Subcutaneous adipose tissue (tissue), 4 donors: ENCODE measurements around the gene LAMA3. TPM values are rescaled to one million over a fixed set of nuclear protein-coding genes. Genes with fewer than 3 reads are reported as not detected.

Experiments
- total RNA-seq, 4 donors: library from RNA; depleted of rRNA; stranded (reverse); fragments of >200 nt; gene quantifications; one replicate each; pipeline ENCODE4 v1.1.0, GENCODE V29; 2016
- TF ChIP-seq, protein P1 (sequence below): fragments of 450-650 bp; IDR thresholded peaks from one replicate; pipeline ENCODE4 v1.5.1; 2016; ENCODE audit warnings: low read depth, mild to moderate bottlenecking, control low read depth, antibody characterized with exemption, moderate library complexity

The LAMA3 gene
- total RNA-seq, 4 donors from 2014 or later: 23.3 to 34.9 (median 28.4) TPM

DNA sequence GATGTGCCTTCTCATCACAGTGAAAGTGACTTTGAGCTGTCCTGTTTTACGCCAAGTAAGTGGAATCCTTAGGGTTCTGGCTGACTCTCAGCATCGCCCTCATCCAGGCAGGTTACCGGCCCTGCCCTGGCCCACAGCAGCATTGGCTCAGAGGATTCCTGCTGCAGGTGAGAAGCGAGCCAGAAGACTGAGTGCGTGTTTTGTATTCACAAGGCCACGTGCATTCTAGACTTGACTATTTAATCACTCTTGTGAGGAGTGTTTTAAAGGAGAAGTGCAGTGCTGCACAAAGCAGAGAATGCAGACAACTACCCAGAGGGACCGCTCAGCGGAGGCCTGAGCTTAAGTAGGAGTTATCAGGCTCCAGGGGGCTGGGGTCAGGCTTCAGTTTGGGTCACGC lies 48.3 kb downstream of the LAMA3 start:
- TF ChIP-seq, protein P1, sequence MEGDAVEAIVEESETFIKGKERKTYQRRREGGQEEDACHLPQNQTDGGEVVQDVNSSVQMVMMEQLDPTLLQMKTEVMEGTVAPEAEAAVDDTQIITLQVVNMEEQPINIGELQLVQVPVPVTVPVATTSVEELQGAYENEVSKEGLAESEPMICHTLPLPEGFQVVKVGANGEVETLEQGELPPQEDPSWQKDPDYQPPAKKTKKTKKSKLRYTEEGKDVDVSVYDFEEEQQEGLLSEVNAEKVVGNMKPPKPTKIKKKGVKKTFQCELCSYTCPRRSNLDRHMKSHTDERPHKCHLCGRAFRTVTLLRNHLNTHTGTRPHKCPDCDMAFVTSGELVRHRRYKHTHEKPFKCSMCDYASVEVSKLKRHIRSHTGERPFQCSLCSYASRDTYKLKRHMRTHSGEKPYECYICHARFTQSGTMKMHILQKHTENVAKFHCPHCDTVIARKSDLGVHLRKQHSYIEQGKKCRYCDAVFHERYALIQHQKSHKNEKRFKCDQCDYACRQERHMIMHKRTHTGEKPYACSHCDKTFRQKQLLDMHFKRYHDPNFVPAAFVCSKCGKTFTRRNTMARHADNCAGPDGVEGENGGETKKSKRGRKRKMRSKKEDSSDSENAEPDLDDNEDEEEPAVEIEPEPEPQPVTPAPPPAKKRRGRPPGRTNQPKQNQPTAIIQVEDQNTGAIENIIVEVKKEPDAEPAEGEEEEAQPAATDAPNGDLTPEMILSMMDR: no peak

DNA sequence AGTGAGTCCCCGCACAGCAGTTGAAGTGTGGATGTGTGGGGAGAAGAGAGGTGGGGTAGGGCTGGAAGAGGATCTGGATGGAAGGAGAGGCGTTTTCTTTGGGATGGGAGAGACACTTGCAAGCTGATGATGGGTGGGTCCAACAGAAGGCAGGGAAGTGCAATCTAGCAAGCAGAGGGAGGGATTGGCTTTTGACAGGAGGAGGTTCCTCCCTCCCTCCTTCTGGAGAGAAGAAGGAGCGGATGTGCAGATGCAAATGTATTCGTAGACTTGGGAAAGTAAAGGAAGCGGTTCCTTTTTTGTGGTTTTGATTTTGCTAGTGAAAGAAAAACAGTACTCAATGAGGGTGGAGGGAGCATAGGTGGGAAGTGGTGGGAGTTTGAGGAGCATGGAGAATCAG lies 48.9 kb downstream of the LAMA3 start:
- TF ChIP-seq, protein P1: no peak

DNA sequence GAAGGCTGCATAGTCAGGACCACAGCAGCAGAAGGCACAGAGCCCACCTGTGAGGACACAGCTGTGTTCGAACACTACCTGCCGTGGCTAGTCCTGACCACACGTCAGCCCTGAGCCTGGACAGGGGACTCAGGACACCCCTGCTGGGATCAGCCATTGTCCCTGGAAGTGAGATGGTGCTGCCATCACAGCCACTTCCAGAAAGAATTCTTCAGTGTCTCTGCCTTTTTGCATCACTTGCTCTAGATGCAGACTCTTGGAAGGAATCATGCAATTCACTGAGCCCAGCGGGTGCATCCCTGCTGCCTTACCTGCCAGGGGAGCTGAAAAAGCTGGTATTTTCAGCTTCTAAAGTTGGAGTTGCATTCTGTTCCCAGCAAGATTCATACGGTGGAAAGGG lies 49.3 kb downstream of the LAMA3 start:
- TF ChIP-seq, protein P1: no peak

DNA sequence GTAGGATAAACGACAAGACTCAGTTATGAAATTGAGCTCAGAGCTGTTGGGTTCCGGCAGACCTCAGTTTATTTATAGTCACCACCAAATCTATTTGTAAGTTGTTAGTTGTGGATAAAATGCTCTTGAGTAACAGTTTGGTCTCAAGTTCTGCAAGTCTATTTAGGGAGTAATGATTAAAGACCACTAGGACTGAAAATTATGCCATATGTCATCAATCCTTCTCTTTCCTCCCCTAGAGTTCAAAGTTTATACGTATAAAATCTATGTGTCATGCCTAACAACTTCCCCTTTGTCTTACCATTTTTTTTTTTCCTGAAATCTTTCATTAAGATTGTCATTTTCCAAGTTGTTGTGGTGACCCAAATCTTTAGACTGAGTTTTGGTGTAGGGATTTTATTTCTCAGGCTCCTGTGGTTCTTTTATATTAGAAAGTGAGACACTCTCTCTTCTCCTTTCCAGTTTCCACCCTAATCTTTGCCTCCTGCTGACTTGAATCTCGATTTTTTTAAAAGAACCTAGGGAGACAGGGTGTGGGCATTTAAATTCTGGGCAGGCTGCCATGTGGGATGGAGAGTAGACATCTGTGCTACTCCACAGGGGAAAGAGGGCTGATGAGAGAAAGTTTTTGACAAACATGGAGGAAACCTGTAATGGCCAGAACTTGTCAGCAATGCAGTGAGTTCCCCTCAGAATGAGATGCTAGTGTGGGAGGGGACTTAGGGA lies 51.0 kb downstream of the LAMA3 start:
- TF ChIP-seq, protein P1: no peak

DNA sequence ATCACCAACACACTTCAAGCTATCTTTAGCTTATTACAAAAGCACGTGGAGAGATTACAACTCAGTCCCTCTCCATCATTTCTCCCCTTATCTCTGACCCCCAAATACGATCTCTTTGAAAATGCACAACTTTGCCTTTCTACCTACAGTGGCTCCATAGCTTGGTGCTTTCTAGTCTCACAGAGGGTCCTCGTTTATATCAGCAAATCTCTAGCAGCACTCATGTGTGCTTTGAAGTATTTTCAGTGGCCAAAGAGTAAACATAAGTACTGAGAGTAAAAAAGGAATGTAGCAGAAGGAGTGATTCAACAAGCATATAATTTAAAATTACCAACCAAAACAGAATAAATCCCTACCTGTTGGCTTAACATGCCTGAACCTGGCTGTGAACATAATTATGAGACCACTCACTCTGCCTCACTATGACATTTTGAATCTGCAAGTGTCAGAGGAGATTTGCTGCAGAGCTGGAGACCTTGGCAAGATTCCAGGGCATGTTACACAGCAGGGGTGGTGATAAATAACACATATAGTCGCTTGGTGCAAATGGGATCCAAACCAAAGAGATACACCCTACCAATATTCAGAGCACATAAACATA lies 54.6 kb downstream of the LAMA3 start:
- TF ChIP-seq, protein P1: no peak

DNA sequence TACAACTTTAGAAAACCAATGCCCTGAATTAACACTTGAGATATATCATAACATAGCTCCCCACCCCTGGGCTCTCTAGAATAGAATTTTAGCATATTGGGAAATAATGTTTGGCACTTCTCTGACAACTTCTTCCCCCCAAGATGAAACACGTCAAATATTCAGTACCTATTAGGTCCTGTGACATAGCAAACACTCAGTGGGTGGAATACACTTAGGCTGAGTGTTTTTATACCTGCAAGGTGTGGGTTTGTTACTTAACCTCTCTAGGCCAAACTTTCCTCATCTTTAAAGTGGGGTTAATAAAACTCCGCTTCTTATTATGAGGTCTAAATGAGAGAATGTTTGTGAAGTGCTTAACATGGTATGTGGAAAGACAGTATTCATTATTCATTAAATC lies 56.1 kb downstream of the LAMA3 start:
- TF ChIP-seq, protein P1: no peak

DNA sequence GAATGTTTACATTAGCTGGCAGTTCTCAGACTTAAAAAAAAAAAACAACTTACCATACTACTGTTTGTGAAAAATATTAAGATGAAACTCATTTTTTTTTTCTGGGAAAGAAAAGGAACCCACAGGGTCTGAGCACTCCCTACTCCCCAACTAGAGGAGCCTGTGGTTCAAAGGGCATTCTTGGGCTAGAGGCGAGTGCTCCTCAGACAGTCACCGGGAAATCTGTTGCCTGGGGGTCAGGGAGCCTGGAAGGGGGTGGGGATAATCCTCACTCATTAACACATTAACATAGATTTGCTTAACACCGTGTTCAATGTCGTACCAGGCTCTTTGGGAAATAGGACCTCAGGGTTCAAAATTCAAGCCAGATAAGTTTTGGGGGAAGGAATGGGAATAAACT lies 57.6 kb downstream of the LAMA3 start:
- TF ChIP-seq, protein P1: no peak
